Caco-2 (cell line): ENCODE measurements around the gene CDH13. TPM values are rescaled to one million over a fixed set of nuclear protein-coding genes. Genes with fewer than 3 reads are reported as not detected.

ENCODE experiments used
- BruUV-seq: library from RNA; stranded (reverse); fragments of 400-500 nt; replicated peaks from 2 replicates; lab custom pipeline; 2021; lab: Mats Ljungman, UMichigan
- CTCF ChIA-PET: fragments of 300-600 bp; sonication (Branson Sonifier 250); formaldehyde crosslinking; loops from one replicate; lab custom pipeline; 2022; ENCODE audit warnings: antibody characterized with exemption; lab: Charles Lee
- POLR2A ChIA-PET: fragments of 300-600 bp; sonication (Branson Sonifier 250); formaldehyde crosslinking; loops from one replicate; lab custom pipeline; 2022; ENCODE audit warnings: antibody characterized with exemption; lab: Charles Lee
- DNase-seq, 2 experiments: peaks; one replicate each; pipeline versions ENCODE4 v3.0.0 to v3.0.0-alpha.2; 2020 to 2022
- H3K27me3 ChIP-seq: replicated peaks from 2 replicates; pipeline ENCODE4 v1.6.0; 2011; ENCODE audit warnings: low read length; ENCODE audit not compliant: control insufficient read depth, insufficient read depth
- H3K36me3 ChIP-seq: 2 replicates; pipeline ENCODE4 v1.5.1; 2011; ENCODE audit warnings: low read length; ENCODE audit not compliant: control insufficient read depth, insufficient read depth
- H3K4me1 ChIP-seq: fragments of 250-450 bp; sonication (Bioruptor Pico); 2 replicates; pipeline ENCODE4 v1.5.1; 2020; ENCODE audit warnings: mild to moderate bottlenecking
- H3K4me3 ChIP-seq: 2 replicates; pipeline ENCODE4 v1.5.1; 2011; ENCODE audit warnings: low read depth, mild to moderate bottlenecking, control low read depth, low read length
- H3K9me3 ChIP-seq: fragments of 250-450 bp; sonication (Bioruptor Pico); 2 replicates; pipeline ENCODE4 v1.5.1; 2020; ENCODE audit warnings: mild to moderate bottlenecking, moderate library complexity
- H3K27ac Mint-ChIP-seq: one replicate; pipeline ENCODE4 v1.8.0; 2022; ENCODE audit warnings: mixed read lengths; ENCODE audit not compliant: unreplicated experiment
- H3K27me3 Mint-ChIP-seq: one replicate; pipeline ENCODE4 v1.8.0; 2022; ENCODE audit warnings: mixed read lengths; ENCODE audit not compliant: insufficient read depth, unreplicated experiment
- H3K36me3 Mint-ChIP-seq: one replicate; pipeline ENCODE4 v1.8.0; 2022; ENCODE audit warnings: mild to moderate bottlenecking, mixed read lengths; ENCODE audit not compliant: insufficient read depth, unreplicated experiment
- H3K4me1 Mint-ChIP-seq: one replicate; pipeline ENCODE4 v1.8.0; 2022; ENCODE audit warnings: low read depth, mixed read lengths; ENCODE audit not compliant: unreplicated experiment
- H3K4me3 Mint-ChIP-seq: one replicate; pipeline ENCODE4 v1.8.0; 2022; ENCODE audit warnings: mild to moderate bottlenecking, moderate library complexity, mixed read lengths; ENCODE audit not compliant: unreplicated experiment
- H3K9me3 Mint-ChIP-seq: one replicate; pipeline ENCODE4 v1.8.0; 2022; ENCODE audit warnings: mixed read lengths; ENCODE audit not compliant: unreplicated experiment
- intact Hi-C: fragments of 100-400 bp; cut with micrococcal nuclease; formaldehyde crosslinking; loops from one replicate; pipeline ENCODE4 v1.10.0; 2022; ENCODE audit not compliant: unreplicated experiment
- total RNA-seq: library from RNA; stranded (reverse); gene quantifications from 2 replicates; pipeline ENCODE4 v1.2.3, GENCODE V29; 2022
- TF ChIP-seq, protein P1 (sequence below), 2 experiments: fragments of 200-600 bp in 1 of 2; IDR thresholded peaks; 1 replicate in 1 of 2; 2 replicates in 1 of 2; pipeline versions ENCODE4 v1.5.1 to v1.8.0; 2011 to 2022; ENCODE audit warnings: antibody characterized with exemption in 1 of 2, control low read depth in 1 of 2, inconsistent platforms in 1 of 2, low read depth in 1 of 2, low read length in 1 of 2, mild to moderate bottlenecking in 1 of 2, moderate library complexity in 1 of 2; ENCODE audit not compliant: insufficient read depth in 1 of 2, severe bottlenecking in 1 of 2, unreplicated experiment in 1 of 2

Gene CDH13
- total RNA-seq, 1 experiment from 2014 or later: 2.2 TPM

DNA sequence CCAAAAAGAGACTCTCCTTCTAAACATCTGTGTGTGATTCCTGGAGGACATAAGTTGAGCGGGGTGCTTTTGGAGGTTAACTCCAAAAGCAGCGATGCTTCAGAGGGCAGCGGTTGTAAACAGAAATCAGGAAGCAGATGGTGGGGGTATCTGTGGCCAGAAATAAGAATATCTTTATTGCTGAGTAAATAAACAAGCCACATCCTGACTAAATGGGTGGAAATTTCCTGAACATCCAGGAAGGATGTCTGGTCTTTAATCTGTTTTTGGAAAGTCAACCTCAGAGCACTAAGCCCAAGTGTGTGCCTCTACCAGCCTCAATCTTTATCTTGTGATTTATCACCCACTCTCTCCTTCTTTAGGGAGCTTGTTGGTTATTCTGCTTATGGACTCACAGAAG lies 123.3 kb downstream of the CDH13 start:
- H3K9me3 ChIP-seq: no peaks in the 10 kb centered on the region
- no peaks in the 10 kb centered on the region; the same call in 1 of the 2 replicates for H3K27me3 ChIP-seq
- Mint-ChIP-seq H3K4me3 (no peak overlapping the region), H3K27ac (no peak overlapping the region), H3K4me1 (no peaks in the 10 kb centered on the region), H3K9me3 (no peaks in the 10 kb centered on the region), H3K27me3 (peaks cover 16% of the 10 kb centered on the region), H3K36me3 (no peaks in the 10 kb centered on the region)
- POLR2A ChIA-PET: no interaction called here
- DNase-seq: no peak
- H3K4me3 ChIP-seq: no peak overlapping the region
- H3K4me1 ChIP-seq: no peaks in the 10 kb centered on the region
- intact Hi-C loops: no loop called here
- H3K36me3 ChIP-seq: no peaks in the 10 kb centered on the region
- BruUV-seq: no TSS peak
- TF ChIP-seq, protein P1, sequence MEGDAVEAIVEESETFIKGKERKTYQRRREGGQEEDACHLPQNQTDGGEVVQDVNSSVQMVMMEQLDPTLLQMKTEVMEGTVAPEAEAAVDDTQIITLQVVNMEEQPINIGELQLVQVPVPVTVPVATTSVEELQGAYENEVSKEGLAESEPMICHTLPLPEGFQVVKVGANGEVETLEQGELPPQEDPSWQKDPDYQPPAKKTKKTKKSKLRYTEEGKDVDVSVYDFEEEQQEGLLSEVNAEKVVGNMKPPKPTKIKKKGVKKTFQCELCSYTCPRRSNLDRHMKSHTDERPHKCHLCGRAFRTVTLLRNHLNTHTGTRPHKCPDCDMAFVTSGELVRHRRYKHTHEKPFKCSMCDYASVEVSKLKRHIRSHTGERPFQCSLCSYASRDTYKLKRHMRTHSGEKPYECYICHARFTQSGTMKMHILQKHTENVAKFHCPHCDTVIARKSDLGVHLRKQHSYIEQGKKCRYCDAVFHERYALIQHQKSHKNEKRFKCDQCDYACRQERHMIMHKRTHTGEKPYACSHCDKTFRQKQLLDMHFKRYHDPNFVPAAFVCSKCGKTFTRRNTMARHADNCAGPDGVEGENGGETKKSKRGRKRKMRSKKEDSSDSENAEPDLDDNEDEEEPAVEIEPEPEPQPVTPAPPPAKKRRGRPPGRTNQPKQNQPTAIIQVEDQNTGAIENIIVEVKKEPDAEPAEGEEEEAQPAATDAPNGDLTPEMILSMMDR (IDR thresholded peaks at IDR 0.05; ENCODE audit: insufficient read depth in 1 of 2, low read depth in 1 of 2, low read length in 1 of 2, severe bottlenecking in 1 of 2, unreplicated experiment in 1 of 2): no peak
- CTCF ChIA-PET: no interaction called here

DNA sequence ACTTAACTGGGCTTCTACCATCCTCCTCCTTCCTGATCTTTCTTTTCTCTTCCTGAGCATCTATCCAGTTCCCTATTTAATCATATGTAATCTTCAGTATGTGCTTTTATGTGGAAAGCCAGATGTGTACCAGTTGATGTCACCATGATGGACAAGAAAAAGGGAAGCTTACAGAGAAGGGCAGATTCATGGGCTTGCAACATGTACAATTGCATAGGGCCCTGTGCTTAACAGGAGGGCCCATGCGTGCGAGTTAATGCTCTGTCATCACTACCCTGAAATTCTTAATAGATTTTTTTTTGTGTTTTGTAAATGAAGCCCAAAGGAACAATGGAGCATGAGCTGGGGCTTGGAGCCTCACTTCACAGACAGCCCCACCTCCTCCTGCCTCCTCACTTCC lies 124.3 kb downstream of the CDH13 start:
- POLR2A ChIA-PET: no interaction called here
- no peaks in the 10 kb centered on the region; the same call in 1 of the 2 replicates for H3K27me3 ChIP-seq
- no peak overlapping the region for H3K4me3 ChIP-seq
- H3K36me3 ChIP-seq: no peaks in the 10 kb centered on the region
- TF ChIP-seq, protein P1 (IDR thresholded peaks at IDR 0.05; ENCODE audit: insufficient read depth in 1 of 2, low read depth in 1 of 2, low read length in 1 of 2, severe bottlenecking in 1 of 2, unreplicated experiment in 1 of 2): no peak
- no peaks in the 10 kb centered on the region for H3K36me3 Mint-ChIP-seq
- no peaks in the 10 kb centered on the region for H3K9me3 Mint-ChIP-seq
- peaks cover 21% of the 10 kb centered on the region for H3K27me3 Mint-ChIP-seq
- H3K4me3 Mint-ChIP-seq: no peak overlapping the region
- BruUV-seq: no TSS peak
- CTCF ChIA-PET: no interaction called here
- no peak for DNase-seq
- H3K4me1 ChIP-seq: no peaks in the 10 kb centered on the region
- H3K4me1 Mint-ChIP-seq: no peaks in the 10 kb centered on the region
- intact Hi-C loops: no loop called here
- no peaks in the 10 kb centered on the region for H3K9me3 ChIP-seq
- H3K27ac Mint-ChIP-seq: no peak overlapping the region

DNA sequence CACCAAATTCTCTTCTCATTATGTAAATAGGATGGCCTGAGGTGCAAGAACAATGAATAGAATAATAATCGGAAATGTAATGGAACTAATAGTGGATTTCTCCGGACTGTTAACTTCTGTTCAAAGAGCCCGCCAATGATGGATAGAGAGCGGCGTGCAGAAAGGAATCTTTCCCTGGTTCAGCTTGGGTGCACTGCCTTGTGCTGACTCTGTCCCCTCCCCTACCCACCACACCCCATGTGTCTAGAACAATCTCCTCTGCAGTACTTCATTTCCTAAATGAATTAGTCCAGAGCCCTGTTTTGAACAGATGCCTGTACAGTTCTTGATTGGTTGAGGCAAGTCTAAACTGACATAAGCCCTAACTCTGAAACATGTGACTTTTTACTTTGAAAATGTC lies 125.4 kb downstream of the CDH13 start:
- Mint-ChIP-seq H3K36me3 (no peaks in the 10 kb centered on the region), H3K27ac (no peak overlapping the region), H3K4me1 (no peaks in the 10 kb centered on the region), H3K9me3 (no peaks in the 10 kb centered on the region), H3K4me3 (no peak overlapping the region), H3K27me3 (peaks cover 19% of the 10 kb centered on the region)
- Histone ChIP-seq H3K36me3 (no peaks in the 10 kb centered on the region), H3K4me3 (no peak overlapping the region), H3K4me1 (no peaks in the 10 kb centered on the region), H3K9me3 (no peaks in the 10 kb centered on the region), H3K27me3 (no peaks in the 10 kb centered on the region; the same call in 1 of the 2 replicates)
- DNase-seq: no peak
- TF ChIP-seq, protein P1 (IDR thresholded peaks at IDR 0.05; ENCODE audit: insufficient read depth in 1 of 2, low read depth in 1 of 2, low read length in 1 of 2, severe bottlenecking in 1 of 2, unreplicated experiment in 1 of 2): no peak
- intact Hi-C loops: no loop called here
- ChIA-PET POLR2A (no interaction called here), CTCF (no interaction called here)
- no TSS peak for BruUV-seq
